ENCODE results near the gene NANS.

NANS gene

GRCh38 chr9:98101416-98101815, 44.9 kb downstream of the NANS start:
- Mint-ChIP-seq H3K4me1 (peaks cover 8% of the 10 kb centered on the region), H3K27ac (no peak overlapping the region), H3K4me3 (no peak overlapping the region), H3K9me3 (peaks cover 3% of the 10 kb centered on the region), H3K27me3 (ENCODE audit: low read depth, poor library complexity) (peaks cover 9% of the 10 kb centered on the region), H3K36me3 (ENCODE audit: low read depth) (no peaks in the 10 kb centered on the region)
- DNase-seq: no peak
- no peak for TF ChIP-seq CTCF (IDR thresholded peaks at IDR 0.05)

GRCh38 chr9:98101868-98102273, 45.3 kb downstream of the NANS start:
- no peak for TF ChIP-seq CTCF (IDR thresholded peaks at IDR 0.05)
- Mint-ChIP-seq H3K4me1 (peaks cover 8% of the 10 kb centered on the region), H3K36me3 (ENCODE audit: low read depth) (no peaks in the 10 kb centered on the region), H3K9me3 (peaks cover 5% of the 10 kb centered on the region), H3K27ac (no peak overlapping the region), H3K4me3 (no peak overlapping the region), H3K27me3 (ENCODE audit: low read depth, poor library complexity) (peaks cover 7% of the 10 kb centered on the region)
- no peak for DNase-seq

GRCh38 chr9:98104445-98104881, 47.9 kb downstream of the NANS start:
- H3K4me3 Mint-ChIP-seq: no peak overlapping the region
- H3K27me3 Mint-ChIP-seq (ENCODE audit: low read depth, poor library complexity): no peaks in the 10 kb centered on the region
- H3K4me1 Mint-ChIP-seq: peaks cover 8% of the 10 kb centered on the region
- no peak for DNase-seq
- TF ChIP-seq CTCF (IDR thresholded peaks at IDR 0.05): no peak
- no peak overlapping the region for H3K27ac Mint-ChIP-seq
- peaks cover 6% of the 10 kb centered on the region for H3K9me3 Mint-ChIP-seq
- no peaks in the 10 kb centered on the region for H3K36me3 Mint-ChIP-seq (ENCODE audit: low read depth)

- H3K27me3 Mint-ChIP-seq (ENCODE audit: low read depth, poor library complexity): no peaks in the 10 kb centered on the region
- no peak for DNase-seq
- H3K36me3 Mint-ChIP-seq (ENCODE audit: low read depth): no peaks in the 10 kb centered on the region
- H3K9me3 Mint-ChIP-seq: peaks cover 6% of the 10 kb centered on the region
- peaks cover 8% of the 10 kb centered on the region for H3K4me1 Mint-ChIP-seq
- H3K4me3 Mint-ChIP-seq: no peak overlapping the region
- no peak overlapping the region for H3K27ac Mint-ChIP-seq
- TF ChIP-seq CTCF (IDR thresholded peaks at IDR 0.05): no peak
These were observed 48.5 kb downstream of the NANS start for GRCh38 chr9:98105006-98105405.

GRCh38 chr9:98107926-98108325, 51.4 kb downstream of the NANS start:
- no peaks in the 10 kb centered on the region for H3K36me3 Mint-ChIP-seq (ENCODE audit: low read depth)
- H3K27ac Mint-ChIP-seq: no peak overlapping the region
- DNase-seq: no peak
- H3K9me3 Mint-ChIP-seq: peaks cover 6% of the 10 kb centered on the region
- H3K4me1 Mint-ChIP-seq: no peaks in the 10 kb centered on the region
- no peaks in the 10 kb centered on the region for H3K27me3 Mint-ChIP-seq (ENCODE audit: low read depth, poor library complexity)
- TF ChIP-seq CTCF (IDR thresholded peaks at IDR 0.05): no peak
- H3K4me3 Mint-ChIP-seq: no peak overlapping the region

GRCh38 chr9:98108531-98109031, 52.0 kb downstream of the NANS start:
- TF ChIP-seq CTCF (IDR thresholded peaks at IDR 0.05): no peak
- H3K4me3 Mint-ChIP-seq: no peak overlapping the region
- no peaks in the 10 kb centered on the region for H3K36me3 Mint-ChIP-seq (ENCODE audit: low read depth)
- no peak overlapping the region for H3K27ac Mint-ChIP-seq
- H3K9me3 Mint-ChIP-seq: peaks cover 6% of the 10 kb centered on the region
- H3K4me1 Mint-ChIP-seq: no peaks in the 10 kb centered on the region
- DNase-seq: no peak
- H3K27me3 Mint-ChIP-seq (ENCODE audit: low read depth, poor library complexity): no peaks in the 10 kb centered on the region

Data from nephron progenitor cell (in vitro differentiated cells).